Cardiac muscle cell (in vitro differentiated cells and primary cell): ENCODE data around the gene EVC2. TPM values are rescaled to one million over a fixed set of nuclear protein-coding genes. Genes with fewer than 3 reads are reported as not detected.

Source experiments
- DNase-seq, 2 donors: peaks; one replicate each; pipeline versions ENCODE4 v3.0.0 to v3.0.0-alpha.2; 2010 to 2017; ENCODE audit warnings: low read depth in 1 of 2, low spot score in 1 of 2
- H3K27ac ChIP-seq: fragments of 200-600 bp; sonication (generic); 2 replicates; pipeline ENCODE4 v1.5.1; 2016
- H3K27me3 ChIP-seq: fragments of 200-600 bp; sonication (generic); 2 replicates; pipeline ENCODE4 v1.6.0; 2016; ENCODE audit warnings: control low read depth
- H3K36me3 ChIP-seq: fragments of 200-600 bp; sonication (generic); 2 replicates; pipeline ENCODE4 v1.5.1; 2016; ENCODE audit warnings: control low read depth
- H3K4me1 ChIP-seq: fragments of 200-600 bp; sonication (generic); 2 replicates; pipeline ENCODE4 v1.8.1; 2017; ENCODE audit warnings: low read depth, mild to moderate bottlenecking, mixed run types
- H3K4me3 ChIP-seq: fragments of 200-600 bp; sonication (generic); 2 replicates; pipeline ENCODE4 v1.5.1; 2016; ENCODE audit warnings: mild to moderate bottlenecking
- H3K9me3 ChIP-seq: fragments of 200-600 bp; sonication (generic); 2 replicates; pipeline ENCODE4 v1.5.1; 2017; ENCODE audit warnings: low read depth, mild to moderate bottlenecking, control low read depth
- polyA plus RNA-seq: library from polyadenylated mRNA; unstranded; fragments of >200 nt; fragmentation: Nextera tagmentation; extraction: Ambion mirVana; gene quantifications from 2 replicates; pipeline ENCODE4 v1.2.1, GENCODE V29; 2016
- total RNA-seq: library from RNA; depleted of rRNA; stranded (reverse); fragments of >200 nt; gene quantifications from 2 replicates; pipeline ENCODE4 v1.2.3, GENCODE V29; 2016
- TF ChIP-seq, protein P1 (sequence below): IDR thresholded peaks from 2 replicates; pipeline ENCODE4 v1.5.1; 2012; ENCODE audit warnings: low read depth, mild to moderate bottlenecking, low read length

EVC2 gene
- total and polyA plus RNA-seq, 2 experiments from 2014 or later, result 2.0 to 3.1 TPM

- Histone ChIP-seq H3K27ac (no peak overlapping the region), H3K36me3 (no peaks in the 10 kb centered on the region), H3K9me3 (no peaks in the 10 kb centered on the region), H3K4me1 (no peaks in the 10 kb centered on the region), H3K4me3 (no peak overlapping the region), H3K27me3 (no peaks in the 10 kb centered on the region)
- DNase-seq, result no peak
- TF ChIP-seq, protein P1, sequence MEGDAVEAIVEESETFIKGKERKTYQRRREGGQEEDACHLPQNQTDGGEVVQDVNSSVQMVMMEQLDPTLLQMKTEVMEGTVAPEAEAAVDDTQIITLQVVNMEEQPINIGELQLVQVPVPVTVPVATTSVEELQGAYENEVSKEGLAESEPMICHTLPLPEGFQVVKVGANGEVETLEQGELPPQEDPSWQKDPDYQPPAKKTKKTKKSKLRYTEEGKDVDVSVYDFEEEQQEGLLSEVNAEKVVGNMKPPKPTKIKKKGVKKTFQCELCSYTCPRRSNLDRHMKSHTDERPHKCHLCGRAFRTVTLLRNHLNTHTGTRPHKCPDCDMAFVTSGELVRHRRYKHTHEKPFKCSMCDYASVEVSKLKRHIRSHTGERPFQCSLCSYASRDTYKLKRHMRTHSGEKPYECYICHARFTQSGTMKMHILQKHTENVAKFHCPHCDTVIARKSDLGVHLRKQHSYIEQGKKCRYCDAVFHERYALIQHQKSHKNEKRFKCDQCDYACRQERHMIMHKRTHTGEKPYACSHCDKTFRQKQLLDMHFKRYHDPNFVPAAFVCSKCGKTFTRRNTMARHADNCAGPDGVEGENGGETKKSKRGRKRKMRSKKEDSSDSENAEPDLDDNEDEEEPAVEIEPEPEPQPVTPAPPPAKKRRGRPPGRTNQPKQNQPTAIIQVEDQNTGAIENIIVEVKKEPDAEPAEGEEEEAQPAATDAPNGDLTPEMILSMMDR, result no peak
Observed at GRCh38 chr4:5622596-5622995, 85.8 kb downstream of the EVC2 start.

DNA sequence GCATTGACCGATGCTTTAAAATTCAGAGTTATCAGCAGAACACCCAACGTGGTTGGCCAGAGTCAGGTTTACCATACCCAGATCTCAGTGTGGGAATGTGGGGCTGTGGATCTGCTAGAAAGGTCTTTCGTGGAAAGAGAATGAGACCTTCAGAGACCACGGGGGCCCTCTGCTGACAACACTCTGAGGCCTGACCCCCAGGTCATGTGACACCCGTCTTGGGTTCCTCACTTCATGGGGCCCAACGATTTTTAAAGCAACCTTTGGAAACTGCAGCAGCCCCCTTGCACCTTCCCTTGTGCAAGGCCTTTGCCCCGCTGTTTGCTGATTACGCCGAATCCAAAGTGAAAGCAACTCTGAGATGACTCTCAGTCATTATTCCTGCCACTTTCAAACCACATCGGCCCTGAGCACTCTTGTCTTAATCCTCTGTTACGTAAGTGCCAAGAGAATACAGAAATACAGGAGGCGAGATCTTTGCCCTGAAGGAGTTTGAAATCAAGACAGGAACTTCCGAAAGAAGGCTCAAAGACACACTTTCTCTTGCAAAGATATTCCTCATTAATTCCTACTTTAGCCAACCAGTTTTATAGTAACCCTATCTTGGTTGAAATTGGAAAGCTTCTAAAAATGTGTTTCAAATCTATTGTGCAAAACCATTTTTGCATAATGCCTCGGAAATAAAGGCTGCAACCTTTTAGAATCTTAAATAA is 88.3 kb downstream of the EVC2 start:
- Histone ChIP-seq H3K9me3 (no peaks in the 10 kb centered on the region), H3K27me3 (no peaks in the 10 kb centered on the region), H3K4me3 (no peak overlapping the region), H3K27ac (no peak overlapping the region), H3K4me1 (no peaks in the 10 kb centered on the region), H3K36me3 (no peaks in the 10 kb centered on the region)
- peak in 1 of 2 donors; percentile 2 for DNase-seq
- TF ChIP-seq, protein P1, result no peak

GRCh38 chr4:5618051-5618960 is 90.1 kb downstream of the EVC2 start:
- Histone ChIP-seq H3K9me3 (no peaks in the 10 kb centered on the region), H3K36me3 (no peaks in the 10 kb centered on the region), H3K27me3 (no peaks in the 10 kb centered on the region), H3K4me1 (no peaks in the 10 kb centered on the region), H3K4me3 (no peak overlapping the region), H3K27ac (no peak overlapping the region)
- DNase-seq, result no peak
- TF ChIP-seq, protein P1, result no peak

DNA sequence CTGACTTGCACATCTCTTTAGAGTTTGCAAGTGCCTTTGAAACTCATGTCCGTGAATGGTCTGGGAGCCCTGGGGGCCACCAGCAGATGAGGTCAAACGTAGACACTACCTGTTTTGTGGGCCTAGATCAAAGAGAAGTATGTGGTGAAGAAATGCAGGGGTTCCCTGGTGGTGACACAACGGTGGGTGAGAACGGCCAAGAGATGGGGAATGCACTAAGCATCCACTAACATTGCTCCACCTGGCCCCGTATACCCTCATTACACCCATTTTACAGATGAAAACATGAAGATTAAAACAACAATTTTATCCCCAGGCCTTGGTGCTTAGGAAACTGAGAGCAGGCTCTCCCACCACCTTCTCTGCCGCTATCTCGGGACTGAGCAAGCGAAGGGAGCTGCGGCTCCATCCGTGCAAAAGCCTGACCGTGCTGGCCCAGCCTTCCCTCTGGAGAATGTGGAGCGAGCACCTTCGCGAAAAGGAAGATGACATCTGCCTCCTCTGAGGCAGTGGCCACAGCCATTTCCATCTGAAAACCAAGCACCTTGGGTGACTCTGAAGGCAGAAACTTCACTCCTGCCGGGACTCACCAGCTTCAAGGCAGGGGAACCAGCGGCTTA is 91.9 kb downstream of the EVC2 start:
- no peaks in the 10 kb centered on the region for H3K9me3 ChIP-seq
- H3K36me3 ChIP-seq, result no peaks in the 10 kb centered on the region
- TF ChIP-seq, protein P1, result no peak
- no peak for DNase-seq
- no peaks in the 10 kb centered on the region for H3K4me1 ChIP-seq
- no peak overlapping the region for H3K4me3 ChIP-seq
- no peaks in the 10 kb centered on the region for H3K27me3 ChIP-seq
- no peak overlapping the region for H3K27ac ChIP-seq

DNA sequence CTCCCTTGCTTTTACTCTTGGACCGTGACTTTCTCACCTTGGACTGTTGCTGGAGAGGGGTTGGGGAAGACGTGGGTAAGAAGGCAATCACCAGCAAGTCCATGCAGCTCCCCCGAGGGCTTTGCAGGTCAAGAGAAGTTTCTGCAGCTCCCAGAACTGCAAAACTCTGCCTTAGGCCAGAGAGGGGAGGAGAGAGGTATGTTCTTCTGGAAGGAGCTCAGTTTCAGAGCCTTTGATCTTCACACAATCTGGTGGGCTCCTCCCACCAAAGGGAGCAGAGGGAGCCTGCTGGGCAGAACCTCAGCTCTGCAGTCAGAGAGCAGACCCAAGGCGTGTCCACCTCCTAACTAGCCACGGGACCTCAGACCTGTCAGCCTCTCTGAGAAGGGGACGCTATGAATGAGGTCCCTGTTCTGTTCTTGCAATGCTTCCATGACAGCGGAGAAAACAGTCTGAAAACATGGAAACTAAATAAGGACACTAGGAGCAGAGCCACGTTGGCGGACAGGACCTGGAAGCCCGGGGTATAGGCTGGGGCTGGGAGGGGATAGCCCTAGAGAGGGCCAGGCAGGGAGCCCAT is 92.8 kb downstream of the EVC2 start:
- TF ChIP-seq, protein P1, result no peak
- H3K27me3 ChIP-seq, result no peaks in the 10 kb centered on the region
- no peak for DNase-seq
- H3K36me3 ChIP-seq, result no peaks in the 10 kb centered on the region
- H3K27ac ChIP-seq, result no peak overlapping the region
- H3K4me3 ChIP-seq, result no peak overlapping the region
- H3K9me3 ChIP-seq, result no peaks in the 10 kb centered on the region
- no peaks in the 10 kb centered on the region for H3K4me1 ChIP-seq
